Measurements from ENCODE around the gene ASTN1.

Gene ASTN1

DNA sequence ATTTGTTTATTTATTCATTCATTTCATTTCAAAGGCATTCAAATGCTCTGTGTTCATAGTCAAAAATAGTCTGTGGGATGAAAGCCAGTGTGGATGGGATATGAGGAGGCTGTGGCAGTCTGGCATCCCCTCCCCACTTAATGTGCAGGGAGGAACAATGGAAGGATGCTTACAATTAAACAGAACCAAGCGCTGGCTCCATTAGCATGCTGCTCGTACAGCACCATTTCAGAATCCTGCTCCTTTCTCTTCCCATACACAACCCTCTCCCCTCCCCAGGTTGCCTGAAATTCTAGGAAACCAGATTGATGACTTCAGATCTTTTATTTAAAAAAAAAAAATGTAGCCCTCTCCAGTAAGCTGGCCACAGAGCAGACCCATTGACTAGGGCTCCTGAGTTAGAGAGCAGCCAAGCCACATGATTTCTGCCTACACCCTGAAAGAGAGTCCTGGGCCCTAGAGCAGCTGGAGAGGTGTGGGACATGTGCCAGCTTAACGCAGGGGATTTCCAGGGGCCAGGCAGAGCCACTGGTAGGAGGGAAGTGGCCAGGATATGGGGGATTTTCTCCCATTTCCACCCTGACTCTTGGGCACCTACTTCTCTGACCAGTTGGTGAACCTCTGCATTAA is 205.2 kb downstream of the ASTN1 start:
- Histone ChIP-seq H3K27me3 (ENCODE audit: insufficient read depth, insufficient read length) (no peaks in the 10 kb centered on the region), H3K4me1 (ENCODE audit: insufficient read depth, insufficient read length) (no peaks in the 10 kb centered on the region), H3K4me3 (ENCODE audit: insufficient read length, low read depth) (no peak overlapping the region), H3K9me3 (ENCODE audit: insufficient read depth, low read length) (no peaks in the 10 kb centered on the region), H3K36me3 (ENCODE audit: insufficient read depth, insufficient read length, low read length) (no peaks in the 10 kb centered on the region), H3K9ac (ENCODE audit: insufficient read length, low read depth) (no peak overlapping the region)
- TF ChIP-seq SUZ12 (IDR thresholded peaks at IDR 0.05; ENCODE audit: extremely low read depth, insufficient read depth, insufficient read length) (no peak), YY1 (IDR thresholded peaks at IDR 0.05; ENCODE audit: insufficient read depth, insufficient read length) (no peak), ZNF274 (IDR thresholded peaks at IDR 0.05; ENCODE audit: low read depth, low read length) (no peak)
- DNase-seq (ENCODE audit: low read depth, low spot score), result no peak

DNA sequence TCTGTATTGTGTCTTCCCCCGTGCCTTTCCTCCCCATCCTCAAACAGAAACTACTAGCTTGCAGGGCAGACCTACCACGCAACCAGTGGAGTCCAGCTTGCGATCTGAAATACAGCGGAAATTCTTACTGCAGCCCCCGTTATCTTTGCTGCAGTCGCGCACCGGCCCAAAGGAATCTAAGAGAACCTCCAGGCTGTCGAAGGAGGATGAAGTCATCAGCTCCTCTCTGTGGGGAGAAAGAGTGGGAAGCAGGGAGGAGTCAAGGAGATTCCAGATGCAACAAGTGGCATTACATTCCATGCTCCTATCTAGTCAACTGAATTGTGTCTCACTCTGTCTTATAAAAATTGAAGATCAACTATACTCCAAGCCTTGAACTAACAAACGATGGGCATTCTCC is 206.9 kb downstream of the ASTN1 start:
- peak; percentile 28 for DNase-seq (ENCODE audit: low read depth, low spot score)
- Histone ChIP-seq H3K4me3 (ENCODE audit: insufficient read length, low read depth) (no peak overlapping the region), H3K4me1 (ENCODE audit: insufficient read depth, insufficient read length) (no peaks in the 10 kb centered on the region)

DNA sequence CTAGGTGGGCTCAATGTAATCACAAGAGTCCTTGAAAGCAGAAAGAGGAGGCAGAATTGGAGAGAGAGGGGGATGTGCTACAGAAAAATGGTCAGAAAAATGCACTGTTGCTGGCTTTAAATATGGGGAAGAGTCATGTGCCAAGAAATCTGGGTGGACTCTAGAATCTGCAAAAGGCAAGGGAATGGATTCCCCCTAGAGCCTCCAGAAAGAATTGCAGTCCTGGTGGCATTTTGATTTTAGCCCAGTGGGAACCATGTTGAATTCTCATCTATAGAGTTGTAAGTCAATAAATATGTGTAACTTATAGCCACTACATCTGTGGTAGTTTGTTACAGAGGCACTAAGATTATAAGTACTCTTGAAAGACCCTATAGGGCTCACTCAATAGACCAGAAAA is 210.3 kb downstream of the ASTN1 start:
- TF ChIP-seq YY1 (IDR thresholded peaks at IDR 0.05; ENCODE audit: insufficient read depth, insufficient read length) (no peak), SUZ12 (IDR thresholded peaks at IDR 0.05; ENCODE audit: extremely low read depth, insufficient read depth, insufficient read length) (no peak), ZNF274 (IDR thresholded peaks at IDR 0.05; ENCODE audit: low read depth, low read length) (no peak)

More for the DNA sequence above, 206.9 kb downstream of the ASTN1 start:
- Histone ChIP-seq H3K9ac (ENCODE audit: insufficient read length, low read depth) (no peak overlapping the region), H3K9me3 (ENCODE audit: insufficient read depth, low read length) (no peaks in the 10 kb centered on the region), H3K27me3 (ENCODE audit: insufficient read depth, insufficient read length) (no peaks in the 10 kb centered on the region), H3K36me3 (ENCODE audit: insufficient read depth, insufficient read length, low read length) (no peaks in the 10 kb centered on the region)
- no peak for TF ChIP-seq SUZ12 (IDR thresholded peaks at IDR 0.05; ENCODE audit: extremely low read depth, insufficient read depth, insufficient read length)
- TF ChIP-seq ZNF274 (IDR thresholded peaks at IDR 0.05; ENCODE audit: low read depth, low read length), result no peak
- no peak for TF ChIP-seq YY1 (IDR thresholded peaks at IDR 0.05; ENCODE audit: insufficient read depth, insufficient read length)

DNA sequence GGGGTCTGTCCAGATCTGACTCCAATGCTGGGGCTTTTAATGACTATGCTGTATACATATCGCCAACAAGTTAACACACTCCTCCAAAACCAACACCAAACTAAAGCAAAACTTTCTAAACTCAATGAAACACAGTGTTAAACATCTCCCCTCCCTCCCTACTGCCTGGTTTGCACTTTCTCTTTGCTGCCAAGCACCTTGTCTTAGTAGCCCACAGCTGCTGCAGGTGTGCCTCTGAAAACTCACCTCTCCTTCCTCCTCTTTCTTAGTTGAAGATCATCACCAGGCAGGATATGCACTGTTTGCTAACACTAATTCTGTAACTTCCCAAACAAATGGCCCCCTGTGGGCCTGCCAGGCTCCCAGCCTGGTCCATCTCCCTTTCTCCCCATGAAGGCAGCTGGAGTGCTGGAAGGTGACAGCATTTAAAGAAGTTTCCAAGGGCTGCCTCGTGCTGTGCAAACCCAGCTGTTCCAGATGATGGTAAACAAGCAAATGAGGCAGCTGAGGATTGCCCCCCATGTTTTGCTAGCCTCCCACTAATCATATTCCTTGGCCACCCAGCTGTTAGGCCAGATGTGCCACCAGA is 213.7 kb downstream of the ASTN1 start:
- no peak overlapping the region for H3K4me3 ChIP-seq (ENCODE audit: insufficient read length, low read depth)
- no peaks in the 10 kb centered on the region for H3K27me3 ChIP-seq (ENCODE audit: insufficient read depth, insufficient read length)
- DNase-seq (ENCODE audit: low read depth, low spot score), result no peak
- H3K4me1 ChIP-seq (ENCODE audit: insufficient read depth, insufficient read length), result no peaks in the 10 kb centered on the region
- no peaks in the 10 kb centered on the region for H3K36me3 ChIP-seq (ENCODE audit: insufficient read depth, insufficient read length, low read length)
- no peaks in the 10 kb centered on the region for H3K9me3 ChIP-seq (ENCODE audit: insufficient read depth, low read length)
- TF ChIP-seq SUZ12 (IDR thresholded peaks at IDR 0.05; ENCODE audit: extremely low read depth, insufficient read depth, insufficient read length) (no peak), YY1 (IDR thresholded peaks at IDR 0.05; ENCODE audit: insufficient read depth, insufficient read length) (no peak), ZNF274 (IDR thresholded peaks at IDR 0.05; ENCODE audit: low read depth, low read length) (no peak)
- H3K9ac ChIP-seq (ENCODE audit: insufficient read length, low read depth), result no peak overlapping the region

More for the DNA sequence above, 210.3 kb downstream of the ASTN1 start:
- H3K4me3 ChIP-seq (ENCODE audit: insufficient read length, low read depth), result no peak overlapping the region
- no peaks in the 10 kb centered on the region for H3K36me3 ChIP-seq (ENCODE audit: insufficient read depth, insufficient read length, low read length)
- DNase-seq (ENCODE audit: low read depth, low spot score), result no peak
- H3K4me1 ChIP-seq (ENCODE audit: insufficient read depth, insufficient read length), result no peaks in the 10 kb centered on the region
- no peaks in the 10 kb centered on the region for H3K27me3 ChIP-seq (ENCODE audit: insufficient read depth, insufficient read length)
- H3K9me3 ChIP-seq (ENCODE audit: insufficient read depth, low read length), result no peaks in the 10 kb centered on the region
- H3K9ac ChIP-seq (ENCODE audit: insufficient read length, low read depth), result no peak overlapping the region

DNA sequence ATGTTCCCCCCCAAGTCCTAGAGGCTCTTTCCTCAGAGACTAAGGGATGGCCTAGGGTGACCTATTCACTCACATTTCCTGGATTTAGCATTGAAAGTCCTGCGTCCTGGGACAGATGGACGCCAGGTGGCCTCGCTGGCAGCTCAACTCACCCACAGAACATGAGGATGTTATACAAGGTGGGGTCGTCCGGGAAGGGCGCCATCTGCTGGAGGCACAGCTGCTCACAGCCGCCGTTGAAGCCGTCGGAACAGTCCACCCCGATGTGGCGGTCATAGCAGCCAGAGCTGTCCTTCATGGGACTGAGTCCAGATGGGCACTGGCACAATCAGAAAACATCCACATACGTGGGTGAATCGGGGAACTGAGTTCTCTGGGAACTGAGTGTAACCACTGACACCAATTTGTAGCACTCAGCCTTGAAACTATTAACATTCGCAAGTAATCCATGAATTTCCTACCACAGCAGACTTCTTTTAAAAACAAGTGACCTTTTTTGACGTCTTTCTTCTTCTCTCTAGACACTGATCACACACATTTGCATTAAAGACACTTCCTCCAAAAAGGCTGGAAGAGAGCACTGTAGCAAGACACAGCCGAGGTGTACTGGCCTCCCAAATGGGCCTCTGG is 215.4 kb downstream of the ASTN1 start:
- H3K27me3 ChIP-seq (ENCODE audit: insufficient read depth, insufficient read length), result no peaks in the 10 kb centered on the region
- TF ChIP-seq YY1 (IDR thresholded peaks at IDR 0.05; ENCODE audit: insufficient read depth, insufficient read length), result no peak
- TF ChIP-seq ZNF274 (IDR thresholded peaks at IDR 0.05; ENCODE audit: low read depth, low read length), result no peak
- no peak for TF ChIP-seq SUZ12 (IDR thresholded peaks at IDR 0.05; ENCODE audit: extremely low read depth, insufficient read depth, insufficient read length)
- no peaks in the 10 kb centered on the region for H3K9me3 ChIP-seq (ENCODE audit: insufficient read depth, low read length)
- no peak overlapping the region for H3K9ac ChIP-seq (ENCODE audit: insufficient read length, low read depth)
- no peaks in the 10 kb centered on the region for H3K4me1 ChIP-seq (ENCODE audit: insufficient read depth, insufficient read length)
- no peak overlapping the region for H3K4me3 ChIP-seq (ENCODE audit: insufficient read length, low read depth)
- H3K36me3 ChIP-seq (ENCODE audit: insufficient read depth, insufficient read length, low read length), result no peaks in the 10 kb centered on the region
- DNase-seq (ENCODE audit: low read depth, low spot score), result peak; percentile 89

DNA sequence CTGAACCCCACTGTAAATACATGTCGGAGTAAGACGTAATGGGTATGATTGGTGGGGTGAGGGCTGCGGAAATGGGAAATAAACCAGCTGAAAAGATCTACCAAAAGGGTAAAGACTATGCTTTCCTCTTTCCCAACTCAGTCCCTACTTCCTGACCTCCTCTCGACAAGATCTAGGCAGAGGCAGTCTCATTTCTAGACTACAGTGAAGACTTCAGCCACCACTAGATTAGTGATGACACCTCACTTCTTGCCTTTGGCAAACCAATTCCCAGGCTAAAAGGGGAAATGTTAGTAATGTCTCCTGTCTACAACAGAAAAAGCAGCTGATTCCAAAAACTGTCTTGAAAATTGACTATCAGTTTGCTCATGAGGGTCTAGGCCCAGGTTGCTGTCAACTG is 219.9 kb downstream of the ASTN1 start:
- TF ChIP-seq ZNF274 (IDR thresholded peaks at IDR 0.05; ENCODE audit: low read depth, low read length) (no peak), YY1 (IDR thresholded peaks at IDR 0.05; ENCODE audit: insufficient read depth, insufficient read length) (no peak), SUZ12 (IDR thresholded peaks at IDR 0.05; ENCODE audit: extremely low read depth, insufficient read depth, insufficient read length) (no peak)
- Histone ChIP-seq H3K4me1 (ENCODE audit: insufficient read depth, insufficient read length) (no peaks in the 10 kb centered on the region), H3K27me3 (ENCODE audit: insufficient read depth, insufficient read length) (no peaks in the 10 kb centered on the region), H3K4me3 (ENCODE audit: insufficient read length, low read depth) (no peak overlapping the region), H3K36me3 (ENCODE audit: insufficient read depth, insufficient read length, low read length) (no peaks in the 10 kb centered on the region), H3K9me3 (ENCODE audit: insufficient read depth, low read length) (no peaks in the 10 kb centered on the region), H3K9ac (ENCODE audit: insufficient read length, low read depth) (no peak overlapping the region)
- DNase-seq (ENCODE audit: low read depth, low spot score), result no peak

DNA sequence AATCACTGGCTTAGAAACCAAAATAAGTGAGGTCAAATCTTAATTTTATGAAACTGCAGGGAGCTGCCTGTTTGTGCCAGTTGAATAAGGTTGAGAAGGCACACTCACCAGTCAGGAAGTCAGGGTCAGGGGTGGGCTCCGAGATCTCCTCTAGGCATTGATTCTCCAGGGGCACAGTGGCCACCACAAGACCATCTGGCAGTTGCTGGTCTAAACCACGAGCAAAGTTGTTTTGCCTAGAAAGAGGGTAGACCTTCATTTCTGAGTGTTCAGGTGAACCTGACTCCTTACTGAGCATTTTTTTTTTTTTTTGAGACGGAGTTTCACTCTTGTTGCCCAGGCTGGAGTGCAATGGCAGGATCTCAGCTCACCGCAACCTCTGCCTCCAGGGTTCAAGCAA is 220.7 kb downstream of the ASTN1 start:
- Histone ChIP-seq H3K9ac (ENCODE audit: insufficient read length, low read depth) (no peak overlapping the region), H3K27me3 (ENCODE audit: insufficient read depth, insufficient read length) (no peaks in the 10 kb centered on the region), H3K4me3 (ENCODE audit: insufficient read length, low read depth) (no peak overlapping the region), H3K36me3 (ENCODE audit: insufficient read depth, insufficient read length, low read length) (no peaks in the 10 kb centered on the region), H3K9me3 (ENCODE audit: insufficient read depth, low read length) (no peaks in the 10 kb centered on the region), H3K4me1 (ENCODE audit: insufficient read depth, insufficient read length) (no peaks in the 10 kb centered on the region)
- DNase-seq (ENCODE audit: low read depth, low spot score), result no peak
- TF ChIP-seq YY1 (IDR thresholded peaks at IDR 0.05; ENCODE audit: insufficient read depth, insufficient read length) (no peak), ZNF274 (IDR thresholded peaks at IDR 0.05; ENCODE audit: low read depth, low read length) (no peak), SUZ12 (IDR thresholded peaks at IDR 0.05; ENCODE audit: extremely low read depth, insufficient read depth, insufficient read length) (no peak)

Measured in NT2/D1 (cell line).